NCI-H82 (cell line): ENCODE results near the gene PFN1.
A peak's percentile ranks its signal among the peaks of the same experiment; 100 is the strongest.

Experiments used
- DNase-seq: peaks from one replicate; lab custom pipeline; 2025; lab: John Stamatoyannopoulos, UW

PFN1 gene

GRCh38 chr17:4967539-4968485 is 19.5 kb upstream of the PFN1 start, which contains the start of gene SPAG7:
Gene SPAG7, minus strand, starts transcription at chr17:4967817. Its CDS starts 13 bp downstream, at chr17:4967804.
- DNase-seq = peak; percentile 99

DNA sequence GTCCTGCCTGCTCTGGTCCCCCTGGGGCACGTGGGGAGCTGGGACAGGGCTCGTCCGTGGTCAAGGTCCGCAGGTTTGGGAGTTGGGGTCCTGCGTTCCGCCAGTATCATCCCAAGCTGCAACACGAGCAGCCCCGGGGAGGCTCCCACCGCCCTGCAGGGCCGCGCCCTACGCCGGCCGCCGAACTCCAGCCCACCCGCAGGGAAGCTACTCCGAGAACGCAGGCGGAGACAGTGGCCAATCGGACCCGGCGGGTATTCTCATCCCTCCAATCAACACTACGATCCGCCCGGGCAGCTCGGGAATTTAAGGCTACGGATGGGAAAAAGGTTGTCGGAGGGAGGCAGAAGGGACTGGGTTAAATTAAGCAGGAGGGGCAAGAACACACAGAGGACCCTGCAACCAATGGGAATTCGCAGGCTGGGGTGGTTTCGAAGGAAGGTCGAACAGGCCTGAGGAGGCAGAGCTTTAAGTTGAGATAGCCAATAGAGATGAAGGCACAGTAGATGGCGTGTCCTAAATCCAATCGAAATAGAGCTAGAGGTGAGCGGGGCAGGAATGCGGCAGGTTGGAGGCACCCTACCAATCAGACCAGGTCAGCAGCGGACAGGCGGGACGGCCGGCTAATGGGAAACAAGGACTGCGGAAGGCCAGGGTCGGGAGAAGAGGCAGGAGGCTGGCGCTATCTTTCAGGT is 18.7 kb upstream of the PFN1 start:
- DNase-seq = peak; percentile 100

DNA sequence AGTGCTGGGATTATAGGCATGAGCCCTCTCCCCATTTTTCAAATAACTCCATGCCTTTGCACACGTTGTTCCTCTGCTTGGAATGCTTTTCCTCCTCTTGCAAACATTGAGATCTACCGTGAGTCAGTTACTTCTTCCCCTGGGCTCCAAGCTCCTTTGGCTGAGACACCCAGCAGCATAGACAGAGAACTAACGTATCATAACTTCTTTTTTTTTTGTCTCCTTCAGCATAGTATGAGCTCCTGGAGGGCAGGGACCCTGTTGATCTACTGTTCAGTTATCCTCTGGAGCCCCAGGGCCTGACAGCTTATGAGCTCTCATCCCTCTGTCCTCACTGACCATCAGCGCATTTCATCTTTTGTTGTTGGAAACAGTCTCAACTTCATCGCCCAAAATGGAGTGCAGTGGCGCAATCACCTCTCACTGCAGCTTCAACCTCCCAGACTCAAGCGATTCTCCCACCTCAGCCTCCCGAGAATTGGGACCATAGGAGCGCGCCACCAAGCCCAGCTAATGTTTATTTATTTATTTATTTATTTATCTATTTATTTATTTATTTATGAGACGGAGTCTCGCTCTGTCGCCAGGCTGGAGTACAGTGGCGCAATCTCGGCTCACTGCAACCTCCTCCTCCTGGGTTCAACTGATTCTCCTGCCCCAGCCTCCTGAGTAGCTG is 17.1 kb upstream of the PFN1 start:
- DNase-seq = no peak

- no peak for DNase-seq
Measured at GRCh38 chr17:4960279-4960922, 12.1 kb upstream of the PFN1 start.

DNA sequence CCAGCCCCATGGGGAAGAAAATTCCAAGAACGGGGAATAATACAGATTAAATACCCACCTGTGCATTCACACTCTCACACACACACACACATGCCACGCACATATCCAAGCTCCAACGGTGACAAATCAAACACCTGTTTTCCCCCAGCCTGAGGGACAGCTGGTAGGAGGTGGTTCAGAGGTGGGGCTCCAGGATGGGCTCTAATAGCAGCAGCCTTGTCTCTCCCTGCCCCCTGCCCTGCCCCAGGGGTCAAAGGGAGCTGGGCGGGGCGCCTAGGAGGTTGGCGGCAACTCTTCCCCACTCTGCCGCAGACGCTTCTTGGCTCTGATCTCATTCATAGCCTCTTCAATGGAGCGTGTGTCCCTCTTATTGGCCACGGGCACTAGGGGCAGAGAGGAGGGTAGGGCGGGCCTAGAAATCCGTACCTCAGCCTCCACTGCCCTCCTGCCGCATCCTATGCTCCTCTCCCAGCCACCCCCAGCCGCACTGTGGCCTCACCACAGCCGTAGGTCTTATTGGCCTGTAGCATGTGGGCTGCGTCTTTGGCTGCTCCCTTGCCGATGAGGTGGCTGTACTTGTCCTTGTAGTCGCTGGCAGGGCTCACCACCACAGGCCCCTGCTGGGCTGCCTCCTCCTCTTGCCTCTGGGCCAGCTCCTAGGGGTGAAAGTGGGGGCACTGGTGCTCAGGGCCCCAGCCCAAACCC is 11.1 kb upstream of the PFN1 start:
- DNase-seq = peak; percentile 43

- no peak for DNase-seq
Measured at GRCh38 chr17:4958102-4958501, 9.8 kb upstream of the PFN1 start.

GRCh38 chr17:4956493-4957061 is 8.2 kb upstream of the PFN1 start:
- peak; percentile 27 for DNase-seq

DNA sequence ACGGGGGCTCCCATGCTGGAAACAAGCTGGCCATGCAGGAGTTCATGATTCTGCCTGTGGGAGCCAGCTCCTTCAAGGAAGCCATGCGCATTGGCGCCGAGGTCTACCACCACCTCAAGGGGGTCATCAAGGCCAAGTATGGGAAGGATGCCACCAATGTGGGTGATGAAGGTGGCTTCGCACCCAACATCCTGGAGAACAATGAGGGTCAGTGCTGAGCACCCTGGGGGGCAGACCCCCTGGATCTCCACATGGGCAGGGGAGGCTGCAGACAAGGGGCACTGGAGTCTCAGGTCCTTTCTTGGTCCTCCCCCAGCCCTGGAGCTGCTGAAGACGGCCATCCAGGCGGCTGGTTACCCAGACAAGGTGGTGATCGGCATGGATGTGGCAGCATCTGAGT is 6.8 kb upstream of the PFN1 start:
- DNase-seq = no peak

GRCh38 chr17:4953451-4953961 is 5.2 kb upstream of the PFN1 start:
- DNase-seq = no peak

DNA sequence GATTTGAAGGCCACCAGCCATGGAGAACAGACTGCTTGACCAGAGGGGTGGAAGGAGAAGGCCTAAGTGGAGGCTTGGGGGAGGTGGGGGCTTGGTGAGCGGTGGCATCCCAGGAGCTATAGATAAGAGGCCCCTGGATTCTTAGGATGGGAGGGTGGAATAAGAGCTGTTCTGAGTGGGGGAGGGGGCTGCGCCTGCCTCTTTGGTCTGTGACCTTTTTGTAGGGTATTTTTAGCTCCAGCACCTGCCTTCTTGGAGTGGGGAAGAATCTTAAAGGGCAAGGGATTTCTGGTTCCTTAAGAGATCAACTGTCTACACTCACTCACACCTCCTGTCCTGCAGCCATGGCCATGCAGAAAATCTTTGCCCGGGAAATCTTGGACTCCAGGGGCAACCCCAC is 3.2 kb upstream of the PFN1 start:
- peak; percentile 70 for DNase-seq

- DNase-seq = peak; percentile 91
Measured at GRCh38 chr17:4950746-4951204, 2.4 kb upstream of the PFN1 start, which contains the start of gene ENO3. Gene ENO3, plus strand, starts transcription at chr17:4951119. Its CDS starts 711 bp downstream, at chr17:4951830.

GRCh38 chr17:4950075-4950745 is 1.9 kb upstream of the PFN1 start:
- peak; percentile 71 for DNase-seq

GRCh38 chr17:4949321-4950074 is 1.2 kb upstream of the PFN1 start:
- DNase-seq = peak; percentile 93

- DNase-seq = peak; percentile 93
Measured at GRCh38 chr17:4948931-4949320, 596 bp upstream of the PFN1 start.

GRCh38 chr17:4947411-4948165 is 742 bp downstream of the PFN1 start:
- peak; percentile 74 for DNase-seq

- DNase-seq = no peak
Measured at GRCh38 chr17:4947010-4947410, 1.3 kb downstream of the PFN1 start.

GRCh38 chr17:4946312-4946976 is 1.9 kb downstream of the PFN1 start:
- DNase-seq = no peak

DNA sequence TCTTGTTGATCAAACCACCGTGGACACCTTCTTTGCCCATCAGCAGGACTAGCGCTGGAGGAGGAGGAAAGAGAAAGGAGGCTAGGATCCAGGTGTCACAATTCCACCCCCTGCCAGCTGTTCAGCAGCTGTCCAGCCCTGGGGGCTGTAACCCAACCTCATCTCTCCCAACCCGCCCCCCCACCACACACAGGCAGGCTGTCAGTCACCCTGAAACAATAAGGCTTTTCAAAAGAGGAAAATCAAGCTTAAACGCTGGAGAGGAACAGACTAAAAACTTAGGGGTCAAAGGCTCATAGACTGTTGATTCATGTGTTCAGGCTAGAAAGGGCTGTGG is 2.4 kb downstream of the PFN1 start:
- DNase-seq = peak; percentile 20
